RPMI7951 (cell line): ENCODE measurements around the gene DNAJC17. TPM values are rescaled to one million over a fixed set of nuclear protein-coding genes. Genes with fewer than 3 reads are reported as not detected.
A peak's percentile ranks its signal among the peaks of the same experiment; 100 is the strongest.

Experiments
- DNase-seq: peaks from one replicate; pipeline ENCODE4 v3.0.0-alpha.2; 2012; ENCODE audit warnings: low read depth
- total RNA-seq: library from RNA; depleted of rRNA; stranded (reverse); fragments of >200 nt; shearing (Covaris generic); gene quantifications from 2 replicates; pipeline ENCODE4 v1.2.3, GENCODE V29; 2014

The DNAJC17 gene
- total RNA-seq, 1 experiment from 2014 or later, result 36.9 TPM

DNA sequence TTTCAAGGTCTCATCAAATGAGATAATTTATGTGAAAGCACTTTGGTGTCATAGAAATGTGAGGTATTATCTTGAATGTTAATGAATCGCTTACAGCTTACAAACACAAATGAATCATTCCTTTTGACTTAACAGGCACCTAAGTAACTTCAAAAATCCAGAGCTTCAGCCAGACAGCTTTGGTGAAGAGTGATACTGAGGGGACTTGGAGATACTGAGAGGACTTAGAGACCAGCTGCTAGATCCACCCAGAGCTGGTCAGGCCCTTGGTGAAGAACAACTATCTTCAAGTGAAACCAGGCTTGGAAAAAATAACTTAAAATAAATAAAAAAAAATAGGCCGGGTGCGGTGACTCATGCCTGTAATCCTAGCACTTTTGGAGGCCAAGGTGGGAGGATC is 16.6 kb downstream of the DNAJC17 start:
- DNase-seq, result no peak

GRCh38 chr15:40789999-40790398 is 17.3 kb downstream of the DNAJC17 start:
- DNase-seq, result no peak

GRCh38 chr15:40789119-40789518 is 18.2 kb downstream of the DNAJC17 start:
- DNase-seq, result no peak

GRCh38 chr15:40787991-40788390 is 19.3 kb downstream of the DNAJC17 start:
- no peak for DNase-seq

DNA sequence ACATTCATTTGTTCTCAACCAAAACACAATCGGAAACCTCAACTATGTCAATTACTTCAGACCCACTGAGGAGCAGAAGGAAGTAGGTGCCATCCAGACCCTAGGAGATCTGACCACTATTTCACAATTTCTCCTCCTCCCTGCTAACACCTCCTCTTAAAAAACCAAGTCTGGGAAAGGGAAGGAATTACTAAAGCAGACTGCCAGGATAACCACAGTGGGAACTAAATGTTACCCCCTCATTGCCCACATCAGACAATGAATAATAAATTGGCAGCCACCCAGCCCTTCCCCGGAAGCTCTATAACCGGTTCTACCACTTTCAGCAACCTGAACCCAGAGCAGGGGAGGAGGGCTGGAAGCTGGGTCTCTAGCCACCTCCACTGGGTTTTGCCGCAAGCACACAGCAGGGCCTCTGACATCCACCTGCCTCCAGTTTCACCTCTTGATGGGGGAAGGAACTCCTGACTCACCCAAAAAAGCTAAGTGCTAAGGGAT is 19.9 kb downstream of the DNAJC17 start:
- DNase-seq, result peak; percentile 87

DNA sequence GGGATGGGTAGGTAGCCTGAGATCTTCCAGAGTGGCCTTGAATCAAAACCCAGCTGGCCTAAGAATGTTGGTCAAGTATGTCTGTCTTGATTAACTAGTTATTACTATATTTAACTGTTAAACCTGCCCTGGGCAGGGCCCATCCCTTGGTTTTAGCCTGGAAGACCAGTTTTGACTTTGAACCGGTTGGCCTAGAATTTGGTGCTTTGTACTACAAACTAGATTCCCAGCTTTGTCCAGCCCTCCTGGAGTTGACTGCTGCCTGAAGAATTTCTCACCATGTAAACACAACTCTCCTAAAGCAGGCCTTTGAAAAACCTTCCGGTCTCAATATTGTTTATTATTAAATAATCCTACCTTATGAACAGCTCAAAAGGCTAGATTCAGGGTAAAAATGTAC is 21.5 kb downstream of the DNAJC17 start:
- DNase-seq, result no peak

DNA sequence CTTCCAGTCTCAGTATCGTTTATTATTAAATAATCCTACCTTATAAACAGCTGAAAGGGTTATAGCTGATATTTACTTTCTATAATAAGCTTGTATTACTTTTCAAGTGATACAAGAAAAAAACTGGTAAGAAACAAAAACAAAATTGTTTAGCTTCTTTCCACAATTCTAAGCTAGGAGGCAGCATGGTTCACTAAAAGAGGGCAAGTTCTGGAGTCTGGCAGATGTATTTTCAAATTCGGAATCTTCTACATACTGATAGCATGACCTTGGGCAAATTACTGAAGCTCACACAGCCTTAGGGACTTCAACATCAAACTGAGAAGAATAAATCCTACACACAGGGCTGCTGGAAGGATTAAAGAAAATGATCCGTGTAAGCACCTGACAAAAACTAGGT is 22.1 kb downstream of the DNAJC17 start:
- DNase-seq, result no peak

GRCh38 chr15:40782609-40783227 is 24.6 kb downstream of the DNAJC17 start:
- peak; percentile 32 for DNase-seq

GRCh38 chr15:40776537-40777141 is 30.6 kb downstream of the DNAJC17 start:
- peak; percentile 72 for DNase-seq

GRCh38 chr15:40775740-40776536 is 31.3 kb downstream of the DNAJC17 start:
- no peak for DNase-seq

DNA sequence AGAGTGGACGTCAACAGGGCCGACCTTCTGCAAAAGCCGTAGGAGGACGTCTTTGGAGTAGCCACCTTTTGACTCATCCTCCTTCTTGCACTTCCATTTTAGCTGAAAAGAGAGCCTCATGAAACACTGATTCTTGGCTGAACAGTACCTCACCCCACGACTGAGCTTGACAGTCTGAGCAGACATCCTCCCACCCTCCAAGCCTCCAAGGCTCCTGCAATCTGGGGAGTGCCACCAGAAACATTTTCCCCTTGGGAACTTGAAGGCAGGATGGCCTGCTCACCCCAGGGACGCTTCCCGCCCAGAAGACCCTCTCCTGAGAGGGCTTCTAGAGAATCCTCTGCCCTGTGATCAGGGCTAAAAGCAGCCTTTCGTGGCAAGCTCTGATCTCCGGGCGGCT is 32.3 kb downstream of the DNAJC17 start:
- no peak for DNase-seq

DNA sequence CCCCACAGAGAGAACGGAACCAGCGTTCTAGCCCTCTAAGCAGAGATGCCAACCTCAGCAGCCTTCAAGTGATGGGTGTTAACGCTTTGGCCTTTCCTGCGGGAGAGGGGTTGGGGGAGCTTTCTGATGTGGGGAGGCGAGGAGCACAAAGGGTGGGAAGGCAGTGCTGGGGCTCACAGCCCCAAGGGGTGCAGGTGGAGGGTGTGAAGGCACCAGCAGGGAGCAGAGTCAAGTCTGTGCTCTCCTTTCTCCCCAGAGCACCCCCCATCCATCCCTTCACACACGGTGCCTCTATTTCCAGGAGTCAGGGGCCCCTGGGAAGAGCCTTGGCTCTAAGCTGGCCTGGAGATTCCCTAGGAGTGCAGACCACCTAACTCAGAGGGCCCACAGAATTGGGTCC is 33.4 kb downstream of the DNAJC17 start:
- DNase-seq, result no peak

- no peak for DNase-seq
These were observed 33.8 kb downstream of the DNAJC17 start for GRCh38 chr15:40773496-40773895.

- no peak for DNase-seq
These were observed 35.3 kb downstream of the DNAJC17 start for GRCh38 chr15:40772014-40772413.

DNA sequence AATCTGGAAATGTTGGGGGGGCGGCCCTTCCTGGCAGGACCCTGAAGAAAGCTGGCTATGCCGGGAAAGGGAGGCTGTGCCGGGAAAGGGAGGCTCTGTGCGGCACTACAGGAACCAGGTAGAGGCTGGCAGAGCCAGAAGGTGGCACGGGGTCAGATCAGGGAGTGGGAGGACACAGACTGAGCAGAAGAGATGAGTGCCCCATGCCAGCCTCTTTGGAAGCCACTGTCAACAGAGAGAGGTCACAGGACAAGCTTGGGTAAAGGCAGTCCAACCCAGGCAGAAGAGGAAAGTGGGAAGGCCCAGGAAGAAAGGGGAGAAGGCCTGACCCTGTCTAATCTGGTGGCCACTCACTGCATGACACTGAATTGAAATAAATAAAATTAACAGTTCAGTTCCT is 36.0 kb downstream of the DNAJC17 start:
- DNase-seq, result no peak

DNA sequence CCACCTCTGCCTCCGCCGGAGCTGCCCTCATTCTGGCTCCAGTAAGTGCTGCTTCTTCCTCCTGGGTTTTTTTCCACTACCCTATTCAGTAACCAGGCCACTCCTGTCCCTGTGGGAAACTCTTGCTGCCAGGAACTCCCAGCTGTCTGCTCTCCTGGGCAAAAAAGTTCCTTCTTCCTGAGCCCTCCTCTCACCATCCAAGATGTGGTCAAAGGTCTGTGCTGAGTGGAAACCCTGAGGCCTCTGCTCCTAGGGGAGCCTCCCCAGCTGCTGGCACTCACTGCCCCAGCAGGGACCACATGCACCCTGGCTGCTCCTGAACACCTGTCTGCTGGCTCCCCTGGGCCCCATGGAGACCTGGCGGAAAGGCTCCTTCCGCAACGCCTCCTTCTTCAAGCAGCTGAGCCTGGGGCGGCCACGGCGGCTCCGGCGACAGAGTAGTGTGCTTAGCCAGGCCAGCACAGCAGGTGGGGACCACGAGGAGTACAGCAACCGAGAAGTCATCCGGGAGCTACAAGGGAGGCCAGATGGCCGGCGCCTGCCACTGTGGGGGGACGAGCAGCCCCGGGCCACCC is 37.0 kb downstream of the DNAJC17 start:
- DNase-seq, result no peak

GRCh38 chr15:40769274-40770146 is 37.8 kb downstream of the DNAJC17 start, which contains the start of gene C15orf62:
Gene C15orf62, plus strand, starts transcription at chr15:40769980. Its CDS starts 516 bp downstream, at chr15:40770496.
- no peak for DNase-seq

GRCh38 chr15:40768521-40769273 is 38.6 kb downstream of the DNAJC17 start:
- no peak for DNase-seq

- no peak for DNase-seq
These were observed 39.3 kb downstream of the DNAJC17 start for GRCh38 chr15:40767838-40768500.
